Keratinocyte (primary cell): ENCODE results near the gene ITPK1.

Experiments used
- EZH2 ChIP-seq: IDR thresholded peaks from one replicate; pipeline ENCODE4 v1.6.1; 2012; ENCODE audit warnings: inconsistent platforms, mild to moderate bottlenecking, low read length, moderate library complexity
- TF ChIP-seq, protein P1 (sequence below), 3 experiments: IDR thresholded peaks in 1 of 3; conservative IDR thresholded peaks in 1 of 3; optimal IDR thresholded peaks in 1 of 3; 2 replicates in 2 of 3; 3 replicates in 1 of 3; pipeline versions ENCODE3 to v1.5.1; 2011; ENCODE audit warnings: low read length in 3 of 3, mild to moderate bottlenecking in 3 of 3, moderate library complexity in 2 of 3, control low read depth in 1 of 3, inconsistent platforms in 1 of 3; ENCODE audit not compliant: insufficient read depth in 2 of 3; ENCODE audit errors: extremely low read depth in 1 of 3

- TF ChIP-seq, protein P1, sequence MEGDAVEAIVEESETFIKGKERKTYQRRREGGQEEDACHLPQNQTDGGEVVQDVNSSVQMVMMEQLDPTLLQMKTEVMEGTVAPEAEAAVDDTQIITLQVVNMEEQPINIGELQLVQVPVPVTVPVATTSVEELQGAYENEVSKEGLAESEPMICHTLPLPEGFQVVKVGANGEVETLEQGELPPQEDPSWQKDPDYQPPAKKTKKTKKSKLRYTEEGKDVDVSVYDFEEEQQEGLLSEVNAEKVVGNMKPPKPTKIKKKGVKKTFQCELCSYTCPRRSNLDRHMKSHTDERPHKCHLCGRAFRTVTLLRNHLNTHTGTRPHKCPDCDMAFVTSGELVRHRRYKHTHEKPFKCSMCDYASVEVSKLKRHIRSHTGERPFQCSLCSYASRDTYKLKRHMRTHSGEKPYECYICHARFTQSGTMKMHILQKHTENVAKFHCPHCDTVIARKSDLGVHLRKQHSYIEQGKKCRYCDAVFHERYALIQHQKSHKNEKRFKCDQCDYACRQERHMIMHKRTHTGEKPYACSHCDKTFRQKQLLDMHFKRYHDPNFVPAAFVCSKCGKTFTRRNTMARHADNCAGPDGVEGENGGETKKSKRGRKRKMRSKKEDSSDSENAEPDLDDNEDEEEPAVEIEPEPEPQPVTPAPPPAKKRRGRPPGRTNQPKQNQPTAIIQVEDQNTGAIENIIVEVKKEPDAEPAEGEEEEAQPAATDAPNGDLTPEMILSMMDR (optimal IDR thresholded peaks at IDR 0.05 in 1 of 3, IDR thresholded peaks at IDR 0.05 in 1 of 3, conservative IDR thresholded peaks at IDR 0.05 in 1 of 3; ENCODE audit: extremely low read depth in 1 of 3, insufficient read depth in 2 of 3, low read length in 3 of 3) = no peak
- no peak for TF ChIP-seq EZH2
Measured at GRCh38 chr14:93028724-93029076, 87.0 kb downstream of the ITPK1 start.
